PC-9 (cell line): ENCODE measurements around the gene SLX9. TPM values are rescaled to one million over a fixed set of nuclear protein-coding genes. Genes with fewer than 3 reads are reported as not detected.

Source experiments
- BruUV-seq: library from RNA; stranded (reverse); fragments of 400-500 nt; replicated peaks from 2 replicates; lab custom pipeline; 2021; lab: Mats Ljungman, UMichigan
- CTCF ChIA-PET: fragments of 300-600 bp; sonication (Branson Sonifier 250); formaldehyde crosslinking; loops from one replicate; lab custom pipeline; 2022; ENCODE audit warnings: antibody characterized with exemption; lab: Charles Lee
- POLR2A ChIA-PET: fragments of 300-600 bp; sonication (Branson Sonifier 250); formaldehyde crosslinking; loops from one replicate; lab custom pipeline; 2022; ENCODE audit warnings: antibody characterized with exemption; ENCODE audit not compliant: unreplicated experiment; lab: Charles Lee
- DNase-seq, 2 experiments: peaks; one replicate each; pipeline versions ENCODE4 v3.0.0 to v3.0.0-alpha.2; 2015 to 2022; ENCODE audit warnings: mixed read lengths in 1 of 2
- H2AFZ ChIP-seq: fragments of 200-600 bp; sonication (generic); 2 replicates; pipeline ENCODE4 v1.8.1; 2017; ENCODE audit warnings: antibody characterized with exemption
- H3F3A ChIP-seq: fragments of 200-600 bp; sonication (generic); 2 replicates; pipeline ENCODE4 v1.8.1; 2017; ENCODE audit warnings: antibody characterized with exemption, mild to moderate bottlenecking, low read depth; ENCODE audit not compliant: insufficient read depth
- H3K27ac ChIP-seq: fragments of 200-600 bp; sonication (generic); 2 replicates; pipeline ENCODE4 v1.6.1; 2016; ENCODE audit warnings: mixed run types
- H3K27me3 ChIP-seq: fragments of 200-600 bp; sonication (generic); 2 replicates; pipeline ENCODE4 v1.6.1; 2016; ENCODE audit warnings: low read depth, mixed run types; ENCODE audit not compliant: insufficient read depth
- H3K36me3 ChIP-seq: fragments of 200-600 bp; sonication (generic); 2 replicates; pipeline ENCODE4 v1.6.1; 2016; ENCODE audit warnings: low read depth, mixed run types
- H3K4me1 ChIP-seq: fragments of 200-600 bp; sonication (generic); replicated peaks from 2 replicates; pipeline ENCODE4 v1.6.1; 2016; ENCODE audit warnings: mixed run types; ENCODE audit not compliant: insufficient read depth
- H3K4me2 ChIP-seq: fragments of 200-600 bp; sonication (generic); 2 replicates; pipeline ENCODE4 v1.6.1; 2017; ENCODE audit warnings: mixed run types
- H3K4me3 ChIP-seq: fragments of 200-600 bp; sonication (generic); 2 replicates; pipeline ENCODE4 v1.6.1; 2016; ENCODE audit warnings: mixed run types
- H3K79me2 ChIP-seq: fragments of 200-600 bp; sonication (generic); 2 replicates; pipeline ENCODE4 v1.6.1; 2017; ENCODE audit warnings: low read depth, mixed run types
- H3K9me2 ChIP-seq: fragments of 200-600 bp; sonication (generic); 2 replicates; pipeline ENCODE4 v1.8.1; 2017; ENCODE audit warnings: mild to moderate bottlenecking; ENCODE audit not compliant: insufficient read depth
- H3K9me3 ChIP-seq: fragments of 200-600 bp; sonication (generic); 2 replicates; pipeline ENCODE4 v1.8.1; 2016; ENCODE audit warnings: low read depth; ENCODE audit not compliant: insufficient read depth
- H4K20me1 ChIP-seq: fragments of 200-600 bp; sonication (generic); 2 replicates; pipeline ENCODE4 v1.8.1; 2017; ENCODE audit not compliant: insufficient read depth
- CTCF ChIP-seq: fragments of 200-600 bp; sonication (generic); conservative IDR thresholded peaks from 2 replicates; pipeline ENCODE4 v1.6.1; 2017; ENCODE audit warnings: mixed run types, antibody characterized with exemption, mild to moderate bottlenecking, moderate library complexity
- EZH2 ChIP-seq: fragments of 200-600 bp; sonication (generic); IDR thresholded peaks from 2 replicates; pipeline ENCODE4 v1.8.0; 2017; ENCODE audit warnings: antibody characterized with exemption, low read depth
- intact Hi-C: fragments of 100-400 bp; cut with micrococcal nuclease; formaldehyde crosslinking; loops from one replicate; pipeline ENCODE4 v1.10.0; 2022; ENCODE audit not compliant: unreplicated experiment
- total RNA-seq: library from RNA; stranded (reverse); gene quantifications from 2 replicates; pipeline ENCODE4 v1.2.3, GENCODE V29; 2021

Gene SLX9
- total RNA-seq, 1 experiment from 2014 or later: 22.8 TPM

DNA sequence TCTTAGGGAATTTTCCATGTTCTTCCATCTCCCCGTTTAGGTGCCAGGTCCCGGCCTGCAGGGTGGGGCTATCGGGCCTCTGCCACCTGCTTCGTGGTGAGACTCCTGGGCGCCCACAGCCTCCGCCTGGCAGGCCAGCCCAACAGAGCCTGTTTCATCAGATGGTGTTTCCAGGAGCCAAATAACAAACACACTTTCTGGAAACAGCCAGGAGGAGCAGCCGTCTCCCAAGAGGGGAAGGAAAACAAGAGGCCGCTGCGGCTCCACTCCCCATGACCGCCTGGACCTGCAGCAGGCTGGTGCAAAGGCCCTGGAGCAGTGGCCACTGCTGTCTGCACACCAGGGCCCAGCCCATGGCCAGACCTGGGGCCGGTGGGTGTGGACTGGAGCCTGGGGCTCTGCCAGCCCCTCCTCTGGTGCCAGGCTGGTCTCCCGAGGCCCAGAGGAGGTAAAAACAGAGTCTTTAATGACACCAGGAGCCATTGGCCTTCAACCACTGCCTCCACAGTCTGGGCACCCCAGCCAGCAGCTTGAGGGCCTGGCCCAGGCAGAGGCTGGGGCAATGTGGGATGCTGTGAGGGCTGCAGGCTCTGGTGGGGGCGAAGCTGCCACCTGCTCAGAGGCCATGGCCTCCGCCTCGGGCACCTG lies 55.0 kb downstream of the SLX9 start:
- H3K4me2 ChIP-seq: no peak overlapping the region
- H3K27ac ChIP-seq: no peak overlapping the region
- no peaks in the 10 kb centered on the region for H3F3A ChIP-seq
- no peaks in the 10 kb centered on the region for H3K9me3 ChIP-seq
- H3K4me1 ChIP-seq: no peaks in the 10 kb centered on the region
- no peaks in the 10 kb centered on the region for H3K9me2 ChIP-seq
- no peaks in the 10 kb centered on the region for H3K79me2 ChIP-seq
- H4K20me1 ChIP-seq: no peaks in the 10 kb centered on the region
- no peak overlapping the region for H2AFZ ChIP-seq
- no peaks in the 10 kb centered on the region for H3K36me3 ChIP-seq
- intact Hi-C loops: no loop called here
- POLR2A ChIA-PET: no interaction called here
- no peak for DNase-seq
- no peak overlapping the region for H3K4me3 ChIP-seq
- CTCF ChIA-PET: no interaction called here
- no peak for TF ChIP-seq EZH2
- TF ChIP-seq CTCF: no peak
- H3K27me3 ChIP-seq: no peaks in the 10 kb centered on the region
- no TSS peak for BruUV-seq

DNA sequence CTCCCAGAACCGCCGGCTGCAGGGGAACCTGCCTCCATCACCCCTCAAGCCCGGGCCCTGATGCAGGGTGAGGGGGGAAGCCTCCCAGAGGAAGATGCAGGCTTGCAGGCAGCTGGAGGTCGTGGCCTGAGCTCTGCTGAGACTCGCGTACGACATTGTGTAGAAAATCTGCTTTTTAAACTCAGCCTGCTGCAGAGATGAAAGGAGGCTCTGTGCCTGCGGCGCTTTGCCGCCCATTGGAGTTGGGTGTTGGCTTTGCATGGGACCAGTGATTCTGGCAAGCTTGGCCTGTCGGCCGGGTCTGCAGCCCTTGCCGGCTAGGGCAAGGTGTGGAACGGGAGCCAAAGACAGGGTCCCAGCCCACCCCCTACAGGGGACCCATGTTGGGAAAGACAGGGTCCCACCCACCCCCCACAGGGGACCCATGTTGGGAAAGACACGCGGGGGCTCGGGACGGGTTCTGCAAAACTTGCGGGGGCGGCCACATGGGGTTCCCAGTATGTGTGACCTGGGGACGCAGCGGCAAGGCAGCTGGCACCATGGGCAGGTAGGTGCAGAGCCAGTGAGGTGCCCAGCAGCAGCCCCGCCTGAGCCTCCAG lies 55.6 kb downstream of the SLX9 start:
- no peak for TF ChIP-seq CTCF
- no peak for TF ChIP-seq EZH2
- H3F3A ChIP-seq: no peaks in the 10 kb centered on the region
- H3K9me2 ChIP-seq: no peaks in the 10 kb centered on the region
- BruUV-seq: no TSS peak
- no peaks in the 10 kb centered on the region for H4K20me1 ChIP-seq
- H3K4me1 ChIP-seq: no peaks in the 10 kb centered on the region
- no peaks in the 10 kb centered on the region for H3K9me3 ChIP-seq
- no peak overlapping the region for H3K4me3 ChIP-seq
- no peaks in the 10 kb centered on the region for H3K79me2 ChIP-seq
- CTCF ChIA-PET: no interaction called here
- H3K4me2 ChIP-seq: no peak overlapping the region
- DNase-seq: no peak
- intact Hi-C loops: no loop called here
- H3K36me3 ChIP-seq: no peaks in the 10 kb centered on the region
- H3K27me3 ChIP-seq: no peaks in the 10 kb centered on the region
- no peak overlapping the region for H2AFZ ChIP-seq
- POLR2A ChIA-PET: no interaction called here
- H3K27ac ChIP-seq: no peak overlapping the region

GRCh38 chr21:44996096-44996495 lies 56.3 kb downstream of the SLX9 start:
- DNase-seq: no peak
- intact Hi-C loops: no loop called here
- H2AFZ ChIP-seq: no peak overlapping the region
- H3K9me2 ChIP-seq: no peaks in the 10 kb centered on the region
- no peak overlapping the region for H3K4me3 ChIP-seq
- no TSS peak for BruUV-seq
- no peaks in the 10 kb centered on the region for H3K79me2 ChIP-seq
- no peaks in the 10 kb centered on the region for H3F3A ChIP-seq
- ChIA-PET POLR2A (no interaction called here), CTCF (no interaction called here)
- no peaks in the 10 kb centered on the region for H3K36me3 ChIP-seq
- H3K9me3 ChIP-seq: no peaks in the 10 kb centered on the region
- no peak overlapping the region for H3K4me2 ChIP-seq
- no peaks in the 10 kb centered on the region for H3K27me3 ChIP-seq
- H4K20me1 ChIP-seq: no peaks in the 10 kb centered on the region
- 0 out of 2 replicates have a peak, but pooled peaks cover 3% of the 10 kb centered on the region for H3K4me1 ChIP-seq
- no peak overlapping the region for H3K27ac ChIP-seq
- TF ChIP-seq EZH2 (no peak), CTCF (no peak)
